Kidney epithelial cell (primary cell): ENCODE results near the gene MYO18B. TPM values are rescaled to one million over a fixed set of nuclear protein-coding genes. Genes with fewer than 3 reads are reported as not detected.

ENCODE experiments used
- DNase-seq: peaks from one replicate; pipeline ENCODE4 v3.0.0-alpha.2; 2010; ENCODE audit warnings: low read depth
- H3K27me3 ChIP-seq: 2 replicates; pipeline ENCODE4 v1.6.0; 2011; ENCODE audit warnings: low read length; ENCODE audit not compliant: control insufficient read depth, insufficient read depth
- H3K36me3 ChIP-seq: 2 replicates; pipeline ENCODE4 v1.5.1; 2011; ENCODE audit warnings: low read length; ENCODE audit not compliant: control insufficient read depth, insufficient read depth
- H3K4me3 ChIP-seq: 2 replicates; pipeline ENCODE4 v1.5.1; 2011; ENCODE audit warnings: low read depth, mild to moderate bottlenecking, control low read depth, low read length
- total RNA-seq: library from RNA; depleted of rRNA; stranded (reverse); fragments of >200 nt; gene quantifications from 2 replicates; pipeline ENCODE4 v1.2.3, GENCODE V29; 2015
- TF ChIP-seq, protein P1 (sequence below): IDR thresholded peaks from 2 replicates; pipeline ENCODE4 v1.5.1; 2011; ENCODE audit warnings: mild to moderate bottlenecking, moderate library complexity, low read length, control low read depth, inconsistent platforms; ENCODE audit not compliant: insufficient read depth, poor library complexity, severe bottlenecking

The MYO18B gene
- total RNA-seq, 1 donor from 2014 or later = not detected

- no peak for DNase-seq
- TF ChIP-seq, protein P1, sequence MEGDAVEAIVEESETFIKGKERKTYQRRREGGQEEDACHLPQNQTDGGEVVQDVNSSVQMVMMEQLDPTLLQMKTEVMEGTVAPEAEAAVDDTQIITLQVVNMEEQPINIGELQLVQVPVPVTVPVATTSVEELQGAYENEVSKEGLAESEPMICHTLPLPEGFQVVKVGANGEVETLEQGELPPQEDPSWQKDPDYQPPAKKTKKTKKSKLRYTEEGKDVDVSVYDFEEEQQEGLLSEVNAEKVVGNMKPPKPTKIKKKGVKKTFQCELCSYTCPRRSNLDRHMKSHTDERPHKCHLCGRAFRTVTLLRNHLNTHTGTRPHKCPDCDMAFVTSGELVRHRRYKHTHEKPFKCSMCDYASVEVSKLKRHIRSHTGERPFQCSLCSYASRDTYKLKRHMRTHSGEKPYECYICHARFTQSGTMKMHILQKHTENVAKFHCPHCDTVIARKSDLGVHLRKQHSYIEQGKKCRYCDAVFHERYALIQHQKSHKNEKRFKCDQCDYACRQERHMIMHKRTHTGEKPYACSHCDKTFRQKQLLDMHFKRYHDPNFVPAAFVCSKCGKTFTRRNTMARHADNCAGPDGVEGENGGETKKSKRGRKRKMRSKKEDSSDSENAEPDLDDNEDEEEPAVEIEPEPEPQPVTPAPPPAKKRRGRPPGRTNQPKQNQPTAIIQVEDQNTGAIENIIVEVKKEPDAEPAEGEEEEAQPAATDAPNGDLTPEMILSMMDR = no peak
- Histone ChIP-seq H3K4me3 (no peak overlapping the region), H3K27me3 (peaks cover 9% of the 10 kb centered on the region), H3K36me3 (no peaks in the 10 kb centered on the region)
Observed at GRCh38 chr22:25729016-25729995, 12.7 kb upstream of the MYO18B start.

DNA sequence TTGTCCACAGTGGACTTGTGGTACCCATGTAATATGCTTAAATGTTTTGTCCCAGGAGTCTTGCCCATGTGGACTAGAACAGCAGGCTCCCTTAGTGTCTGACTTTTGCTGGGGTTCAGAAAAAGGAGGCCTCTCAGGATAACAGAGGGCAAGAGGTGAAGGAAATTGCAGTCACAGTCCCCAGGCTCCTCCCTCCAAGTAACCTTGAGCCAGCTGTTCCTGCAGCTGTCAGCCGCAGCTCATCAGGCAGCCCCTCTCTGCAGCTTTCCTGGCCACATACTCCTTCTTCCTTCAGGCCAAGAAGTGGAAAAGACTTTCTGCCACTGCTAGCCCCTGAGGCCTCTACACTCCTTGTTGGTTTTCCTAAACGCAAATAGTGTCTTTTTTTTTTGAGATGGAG, 6.3 kb upstream of the MYO18B start:
- no peak for DNase-seq
- H3K27me3 ChIP-seq = no peaks in the 10 kb centered on the region
- TF ChIP-seq, protein P1 = no peak
- no peaks in the 10 kb centered on the region for H3K36me3 ChIP-seq
- no peak overlapping the region for H3K4me3 ChIP-seq

GRCh38 chr22:25736378-25737011, 5.5 kb upstream of the MYO18B start:
- DNase-seq = no peak
- no peaks in the 10 kb centered on the region for H3K27me3 ChIP-seq
- TF ChIP-seq, protein P1 = no peak
- H3K36me3 ChIP-seq = no peaks in the 10 kb centered on the region
- no peak overlapping the region for H3K4me3 ChIP-seq

DNA sequence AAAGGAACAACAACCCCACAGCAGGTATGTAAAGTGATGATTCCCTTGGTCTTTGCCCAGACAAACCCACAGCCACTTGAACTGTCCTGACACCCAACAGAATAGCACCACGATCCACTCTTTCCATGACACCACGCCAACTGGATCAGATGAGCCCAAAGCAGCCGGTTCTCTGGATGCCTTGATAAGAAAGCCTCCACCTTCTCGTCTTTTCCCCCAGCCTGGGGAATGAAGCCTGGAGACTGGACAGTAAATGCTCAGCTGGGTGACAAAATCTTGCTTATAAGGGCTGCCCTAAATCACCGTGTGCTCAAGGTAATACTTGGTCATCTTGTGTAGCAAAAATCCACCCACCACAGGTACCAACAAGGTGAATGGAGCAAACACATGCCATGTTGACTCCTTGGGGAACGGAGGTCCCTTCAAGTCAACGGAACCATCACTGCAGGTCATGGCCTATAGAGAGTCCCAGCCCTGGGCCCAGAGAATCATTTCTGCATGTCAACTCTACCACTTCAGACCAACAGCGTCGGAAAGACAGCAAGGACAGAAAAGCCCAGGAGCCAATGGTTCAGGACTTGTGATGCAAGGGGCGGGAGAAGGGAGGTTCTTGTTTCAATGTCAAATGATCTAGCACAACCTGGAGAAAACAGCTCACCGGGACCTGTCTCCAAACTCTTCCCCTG, 2.2 kb upstream of the MYO18B start:
- no peak overlapping the region for H3K4me3 ChIP-seq
- TF ChIP-seq, protein P1 = no peak
- no peaks in the 10 kb centered on the region for H3K27me3 ChIP-seq
- H3K36me3 ChIP-seq = no peaks in the 10 kb centered on the region
- DNase-seq = no peak

- TF ChIP-seq, protein P1 = no peak
- Histone ChIP-seq H3K4me3 (no peak overlapping the region), H3K36me3 (no peaks in the 10 kb centered on the region)
Observed at GRCh38 chr22:25742918-25743708, 1.1 kb downstream of the MYO18B start.

More at GRCh38 chr22:25742918-25743708, 1.1 kb downstream of the MYO18B start:
- H3K27me3 ChIP-seq = no peaks in the 10 kb centered on the region
- DNase-seq = no peak
